K562 (cell line): ENCODE results near the gene GSTA4. TPM values are rescaled to one million over a fixed set of nuclear protein-coding genes. Genes with fewer than 3 reads are reported as not detected.

Source experiments
- ATAC-seq: fragments of 200-7000 bp; cut with Tn5 transposase; 3 replicates; pipeline ENCODE4 v1.9.1; 2020; ENCODE audit warnings: moderate library complexity
- BruUV-seq: library from RNA; stranded (reverse); fragments of 400-500 nt; replicated peaks from 2 replicates; lab custom pipeline; 2021; lab: Mats Ljungman, UMichigan
- CTCF ChIA-PET: fragments of 300-600 bp; formaldehyde crosslinking; extraction: SDS; loops from one replicate; lab custom pipeline; 2021; ENCODE audit warnings: low intra/inter-chr PET ratio; lab: Yijun Ruan, JAX
- POLR2A ChIA-PET: fragments of 300-600, 350-650 bp; sonication (Branson Sonifier 250); formaldehyde crosslinking; extraction: SDS; loops from one replicate; lab custom pipeline; 2021; ENCODE audit warnings: antibody characterized with exemption, inconsistent platforms; lab: Yijun Ruan, JAX
- DNase-seq, 4 experiments: peaks; one replicate each; pipeline versions ENCODE4 v3.0.0 to v3.0.0-alpha.2; 2011 to 2018; ENCODE audit warnings: low spot score in 3 of 4, mixed read lengths in 3 of 4; ENCODE audit errors: extremely low read depth in 1 of 4
- FAIRE-seq: peaks from 2 replicates; lab custom pipeline; 2011; peaks lifted over from hg19 to GRCh38; lab: Jason Lieb, UNC
- H2AFZ ChIP-seq: 2 replicates; pipeline ENCODE4 v1.6.0; 2011; ENCODE audit warnings: low read depth, low read length, control low read depth, inconsistent platforms
- H3K27ac ChIP-seq: fragments of 200-600 bp; 3 replicates; pipeline ENCODE4 v1.8.0; 2011; ENCODE audit warnings: low read depth, mild to moderate bottlenecking, control low read depth, inconsistent platforms, low read length, moderate library complexity, mixed read lengths; ENCODE audit errors: extremely low read depth
- H3K27me3 ChIP-seq, 2 experiments: fragments of 300-600 bp in 1 of 2; 2 replicates in 1 of 2; 3 replicates in 1 of 2; pipeline versions ENCODE4 v1.6.0 to v1.8.0; 2011; ENCODE audit warnings: inconsistent platforms in 2 of 2, low read length in 2 of 2, mild to moderate bottlenecking in 1 of 2, mixed read lengths in 1 of 2, moderate library complexity in 1 of 2; ENCODE audit not compliant: control insufficient read depth in 2 of 2, insufficient read depth in 2 of 2
- H3K36me3 ChIP-seq: fragments of 300-600 bp; 3 replicates; pipeline ENCODE4 v1.8.0; 2011; ENCODE audit warnings: mild to moderate bottlenecking, low read length, inconsistent platforms; ENCODE audit not compliant: control insufficient read depth, insufficient read depth
- H3K4me1 ChIP-seq, 2 experiments: fragments of 200-600 bp in 1 of 2; replicated peaks in 1 of 2; 2 replicates in 1 of 2; 3 replicates in 1 of 2; pipeline versions ENCODE4 v1.5.1 to v1.8.0; 2011; ENCODE audit warnings: inconsistent platforms in 2 of 2, low read length in 2 of 2, mild to moderate bottlenecking in 1 of 2, mixed read lengths in 1 of 2, moderate library complexity in 1 of 2; ENCODE audit not compliant: control insufficient read depth in 2 of 2, insufficient read depth in 2 of 2
- H3K4me2 ChIP-seq: 2 replicates; pipeline ENCODE4 v1.6.1; 2011; ENCODE audit warnings: low read length, control low read depth, inconsistent platforms, mixed read lengths; ENCODE audit not compliant: insufficient read depth
- H3K4me3 ChIP-seq: fragments of 200-600 bp; sonication (generic), shearing (Covaris generic); 2 replicates; pipeline ENCODE4 v1.5.1; 2016; ENCODE audit warnings: control low read depth, inconsistent platforms
- H3K79me2 ChIP-seq: fragments of 200-600 bp; 3 replicates; pipeline ENCODE4 v1.8.0; 2011; ENCODE audit warnings: low read length, inconsistent platforms; ENCODE audit not compliant: control insufficient read depth, insufficient read depth
- H3K9ac ChIP-seq, 2 experiments: 2 replicates each; pipeline versions ENCODE4 v1.6.0 to v1.6.1; 2011; ENCODE audit warnings: low read depth in 2 of 2, low read length in 2 of 2, control low read depth in 1 of 2, inconsistent platforms in 1 of 2, mild to moderate bottlenecking in 1 of 2, mixed read lengths in 1 of 2; ENCODE audit not compliant: insufficient read depth in 1 of 2
- H3K9me1 ChIP-seq: one replicate; pipeline ENCODE4 v1.6.0; 2011; ENCODE audit warnings: inconsistent platforms, mild to moderate bottlenecking, low read length, moderate library complexity; ENCODE audit not compliant: control insufficient read depth, insufficient read depth
- H3K9me3 ChIP-seq: replicated peaks from 2 replicates; pipeline ENCODE4 v1.5.1; 2011; ENCODE audit warnings: low read depth, low read length, inconsistent platforms; ENCODE audit not compliant: control insufficient read depth, insufficient read depth
- H4K20me1 ChIP-seq: replicated peaks from 2 replicates; pipeline ENCODE4 v1.6.1; 2011; ENCODE audit warnings: low read length, inconsistent platforms, mixed read lengths; ENCODE audit not compliant: control insufficient read depth, insufficient read depth
- BRF1 ChIP-seq: IDR thresholded peaks from 3 replicates; pipeline ENCODE4 v1.6.1; 2011; ENCODE audit warnings: borderline replicate concordance, mild to moderate bottlenecking; ENCODE audit not compliant: insufficient read length; ENCODE audit errors: extremely low read depth
- FIP1L1 ChIP-seq: fragments of 200-400 bp; formaldehyde crosslinking; IDR thresholded peaks from 2 replicates; pipeline ENCODE4 v1.6.1; 2018; ENCODE audit warnings: mild to moderate bottlenecking, low read depth, low read length; ENCODE audit not compliant: poor library complexity, severe bottlenecking
- MBD1 ChIP-seq: fragments of 250-450 bp; sonication (Bioruptor Pico); IDR thresholded peaks from 2 replicates; pipeline ENCODE4 v1.8.0; 2022; ENCODE audit warnings: inconsistent platforms
- MYBL2 ChIP-seq, 2 experiments: fragments of 450-650 bp in 1 of 2; sonication (generic) in 1 of 2; formaldehyde crosslinking in 1 of 2; IDR thresholded peaks; 2 replicates each; pipeline versions ENCODE4 v1.6.1 to v1.8.1; 2017 to 2022; ENCODE audit warnings: borderline replicate concordance in 1 of 2, inconsistent platforms in 1 of 2, low read depth in 1 of 2, mild to moderate bottlenecking in 1 of 2, missing genetic modification reagents in 1 of 2, moderate library complexity in 1 of 2
- POLR2A ChIP-seq: fragments of 450-650 bp; conservative IDR thresholded peaks from 2 replicates; pipeline ENCODE4 v1.6.1; 2016
- SMAD1 ChIP-seq: fragments of 150-350 bp; IDR thresholded peaks from 2 replicates; pipeline ENCODE4 v1.6.1; 2014; ENCODE audit warnings: low read length, low read depth; ENCODE audit not compliant: partially characterized antibody
- USF2 ChIP-seq: sonication (generic); formaldehyde crosslinking; IDR thresholded peaks from 2 replicates; pipeline ENCODE4 v1.5.0; 2020; ENCODE audit warnings: missing genetic modification reagents
- ZNF512 ChIP-seq: IDR thresholded peaks from 2 replicates; pipeline ENCODE4 v1.6.1; 2016; ENCODE audit warnings: missing genetic modification characterization, missing compliant biosample characterization
- ZNF609 ChIP-seq: sonication (generic); formaldehyde crosslinking; IDR thresholded peaks from 2 replicates; pipeline ENCODE4 v1.8.1; 2023; ENCODE audit warnings: missing genetic modification reagents, mild to moderate bottlenecking, borderline replicate concordance
- WGBS: fragments of 100-300 bp; shearing (Covaris generic); methylation state at CpG from one replicate; pipeline ENCODE4 v1.1.6; 2016; ENCODE audit warnings: low coverage, mixed read lengths; ENCODE audit not compliant: insufficient coverage; ENCODE audit errors: missing lambda C conversion rate; 5-methylcytosine and 5-hydroxymethylcytosine counted together
- in situ Hi-C: fragments of 300-500 bp; cut with MboI; formaldehyde crosslinking; loops from 4 replicates; pipeline ENCODE4 v1.15.0; 2018; ENCODE audit warnings: inconsistent platforms, mixed read lengths
- intact Hi-C: fragments of 100-400 bp; cut with micrococcal nuclease; formaldehyde crosslinking; loops from 2 replicates; pipeline ENCODE4 v1.14.2; 2022
- polyA plus RNA-seq, 8 experiments: library from polyadenylated mRNA; depleted of rRNA in 4 of 8; stranded (reverse) in 5 of 8; unstranded in 3 of 8; fragments of >200 nt; fragmentation: Nextera tagmentation in 2 of 8; fragmentation: Illumina TruSeq in 1 of 8; extraction: Ambion mirVana in 2 of 8; extraction: Trizol in 1 of 8; gene quantifications; 2 replicates each; pipeline versions ENCODE4 v1.2.1 to v1.2.3, GENCODE V29; 2011 to 2014; ENCODE audit warnings: inconsistent platforms in 1 of 8, missing spikeins in 1 of 8
- total RNA-seq, 7 experiments: library from RNA; depleted of rRNA in 6 of 7; stranded (reverse); fragments of >200 nt in 6 of 7; fragmentation: Illumina TruSeq in 2 of 7; extraction: Trizol in 2 of 7; gene quantifications; 2 replicates each; pipeline versions ENCODE4 v1.2.1 to v1.2.3, GENCODE V29; 2011 to 2021; ENCODE audit warnings: low replicate concordance in 1 of 7

GSTA4 gene
- total and polyA plus RNA-seq, 9 of the 15 experiments (the other 6 are each of a cell fraction or from before 2014, with no cell fraction given): 0.89 to 4.0 (median 2.0) TPM

- intact Hi-C loops: no loop called here
- no peaks in the 10 kb centered on the region for H3K9me3 ChIP-seq
- ATAC-seq: no peak
- no peak overlapping the region for H3K27ac ChIP-seq
- DNase-seq: no peak
- POLR2A ChIA-PET: no interaction called here
- no TSS peak for BruUV-seq
- H2AFZ ChIP-seq: no peak overlapping the region
- H3K4me1 ChIP-seq: peaks cover 0 to 16% of the 10 kb centered on the region in 2 experiments; a peak in 3 of 5 replicates
- peaks cover 12% of the 10 kb centered on the region; the same call in 1 of the 3 replicates for H3K36me3 ChIP-seq
- no peaks in the 10 kb centered on the region for H3K9me1 ChIP-seq
- no peaks in the 10 kb centered on the region for H3K27me3 ChIP-seq
- no peak overlapping the region for H3K9ac ChIP-seq
- no peak overlapping the region for H3K4me2 ChIP-seq
- no peaks in the 10 kb centered on the region for H3K79me2 ChIP-seq
- CTCF ChIA-PET: no interaction called here
- H4K20me1 ChIP-seq: no peaks in the 10 kb centered on the region
- FAIRE-seq: no peak
- in situ Hi-C loops: no loop called here
- H3K4me3 ChIP-seq: no peak overlapping the region
- 37% methylated on average over 4 of the region's 4 CpGs for WGBS
- TF ChIP-seq ZNF609 (CRISPR knock-in tag) (no peak), BRF1 (no peak), ZNF512 (tag) (no peak), SMAD1 (no peak), FIP1L1 (no peak), MYBL2 (IDR thresholded peaks at IDR 0.05; ENCODE audit: low read depth) (no peak), MYBL2 (CRISPR knock-in tag; IDR thresholded peaks at IDR 0.05; ENCODE audit: borderline replicate concordance) (no peak), POLR2A (no peak), MBD1 (CRISPR knock-in tag) (no peak), USF2 (CRISPR knock-in tag) (no peak)
Observed at GRCh38 chr6:53044572-53044971, 49.5 kb upstream of the GSTA4 start.
